WI38 (cell line): ENCODE data around the gene PCNX3.

ENCODE experiments used
- H3K4me3 ChIP-seq: 2 replicates; pipeline ENCODE4 v1.5.1; 2011; ENCODE audit warnings: low read depth, mild to moderate bottlenecking, control low read depth, low read length
- TF ChIP-seq, protein P1 (sequence below): IDR thresholded peaks from 2 replicates; pipeline ENCODE4 v1.5.1; 2012; ENCODE audit warnings: low read depth, mild to moderate bottlenecking, control low read depth, low read length

The PCNX3 gene

DNA sequence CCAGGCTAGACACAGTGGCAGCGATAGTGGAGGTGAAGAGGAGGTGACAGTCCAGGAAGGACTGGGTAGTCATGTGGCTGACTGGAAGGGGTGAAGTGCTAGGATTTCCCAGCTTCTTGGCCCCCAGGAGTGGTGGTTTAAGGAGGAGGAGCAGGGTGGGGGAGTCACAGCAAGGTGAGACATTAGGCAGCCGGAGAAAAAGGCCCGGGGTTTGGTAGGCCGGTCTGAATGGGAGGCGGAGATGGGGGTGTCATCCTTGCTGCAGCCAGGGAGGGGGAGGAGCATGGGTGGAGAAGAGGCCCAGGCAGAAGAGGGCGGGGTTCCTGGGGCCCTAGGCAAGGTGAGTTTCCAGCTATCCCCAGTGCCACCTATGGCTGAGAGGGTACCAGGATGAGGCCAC is 28.4 kb downstream of the PCNX3 start:
- H3K4me3 ChIP-seq = no peak overlapping the region
- TF ChIP-seq, protein P1, sequence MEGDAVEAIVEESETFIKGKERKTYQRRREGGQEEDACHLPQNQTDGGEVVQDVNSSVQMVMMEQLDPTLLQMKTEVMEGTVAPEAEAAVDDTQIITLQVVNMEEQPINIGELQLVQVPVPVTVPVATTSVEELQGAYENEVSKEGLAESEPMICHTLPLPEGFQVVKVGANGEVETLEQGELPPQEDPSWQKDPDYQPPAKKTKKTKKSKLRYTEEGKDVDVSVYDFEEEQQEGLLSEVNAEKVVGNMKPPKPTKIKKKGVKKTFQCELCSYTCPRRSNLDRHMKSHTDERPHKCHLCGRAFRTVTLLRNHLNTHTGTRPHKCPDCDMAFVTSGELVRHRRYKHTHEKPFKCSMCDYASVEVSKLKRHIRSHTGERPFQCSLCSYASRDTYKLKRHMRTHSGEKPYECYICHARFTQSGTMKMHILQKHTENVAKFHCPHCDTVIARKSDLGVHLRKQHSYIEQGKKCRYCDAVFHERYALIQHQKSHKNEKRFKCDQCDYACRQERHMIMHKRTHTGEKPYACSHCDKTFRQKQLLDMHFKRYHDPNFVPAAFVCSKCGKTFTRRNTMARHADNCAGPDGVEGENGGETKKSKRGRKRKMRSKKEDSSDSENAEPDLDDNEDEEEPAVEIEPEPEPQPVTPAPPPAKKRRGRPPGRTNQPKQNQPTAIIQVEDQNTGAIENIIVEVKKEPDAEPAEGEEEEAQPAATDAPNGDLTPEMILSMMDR = no peak

- H3K4me3 ChIP-seq = no peak overlapping the region
- TF ChIP-seq, protein P1 = no peak
Observed at GRCh38 chr11:65644837-65645236, 29.3 kb downstream of the PCNX3 start.

- TF ChIP-seq, protein P1 = no peak
- H3K4me3 ChIP-seq = no peak overlapping the region
Observed at GRCh38 chr11:65645710-65646109, 30.1 kb downstream of the PCNX3 start.

DNA sequence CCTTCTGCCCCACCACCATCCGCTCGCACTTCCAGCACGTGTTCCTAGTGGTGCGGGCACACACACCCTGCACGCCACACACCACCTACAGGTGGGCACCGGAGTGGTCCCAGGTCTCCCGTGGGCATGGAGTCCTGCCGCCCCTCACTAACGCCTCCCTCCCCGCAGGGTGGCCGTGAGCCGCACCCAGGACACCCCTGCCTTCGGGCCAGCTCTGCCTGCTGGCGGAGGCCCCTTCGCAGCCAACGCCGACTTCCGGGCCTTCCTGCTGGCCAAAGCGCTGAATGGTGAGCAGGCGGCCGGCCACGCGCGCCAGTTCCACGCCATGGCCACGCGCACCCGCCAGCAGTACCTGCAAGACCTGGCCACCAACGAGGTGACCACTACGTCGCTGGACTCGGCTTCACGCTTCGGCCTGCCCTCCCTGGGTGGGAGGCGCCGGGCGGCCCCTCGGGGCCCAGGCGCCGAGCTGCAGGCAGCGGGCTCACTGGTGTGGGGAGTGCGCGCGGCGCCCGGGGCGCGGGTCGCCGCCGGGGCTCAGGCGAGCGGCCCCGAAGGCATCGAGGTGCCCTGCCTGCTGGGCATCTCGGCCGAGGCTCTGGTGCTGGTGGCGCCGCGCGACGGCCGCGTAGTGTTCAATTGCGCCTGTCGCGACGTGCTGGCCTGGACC is 30.8 kb downstream of the PCNX3 start:
- no peak overlapping the region for H3K4me3 ChIP-seq
- TF ChIP-seq, protein P1 = no peak

GRCh38 chr11:65646958-65647701 is 31.6 kb downstream of the PCNX3 start:
- TF ChIP-seq, protein P1 = no peak
- H3K4me3 ChIP-seq = no peak overlapping the region

DNA sequence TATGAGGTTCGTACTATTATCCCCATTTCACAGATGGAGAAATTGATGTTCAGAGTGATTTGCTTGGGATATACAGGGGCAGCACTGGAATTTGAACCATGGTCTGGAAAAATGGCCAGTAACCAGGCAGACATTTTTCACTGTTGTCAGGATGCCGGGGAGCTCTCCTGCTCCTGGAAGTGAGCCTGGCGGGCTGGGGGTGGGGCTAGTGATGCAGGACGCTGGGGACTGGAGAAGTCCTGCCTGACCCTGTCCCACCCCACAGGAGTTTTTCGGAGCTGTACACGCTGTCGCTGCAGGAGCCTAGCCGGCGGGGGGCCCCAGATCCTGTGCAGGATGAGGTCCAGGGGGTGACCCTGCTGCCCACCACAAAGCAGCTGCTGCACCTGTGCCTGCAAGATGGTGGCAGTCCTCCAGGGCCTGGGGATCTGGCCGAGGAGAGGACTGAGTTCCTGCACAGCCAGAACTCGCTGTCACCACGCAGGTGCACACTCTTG is 33.5 kb downstream of the PCNX3 start:
- no peak overlapping the region for H3K4me3 ChIP-seq
- TF ChIP-seq, protein P1 = no peak
